GM19099 (cell line): ENCODE data around the gene AGER.
A peak's percentile ranks its signal among the peaks of the same experiment; 100 is the strongest.

Experiments
- POLR2A ChIP-seq: IDR thresholded peaks from 3 replicates; pipeline ENCODE4 v1.6.1; 2011; ENCODE audit warnings: low read depth; ENCODE audit not compliant: insufficient read length; ENCODE audit errors: extremely low read depth

AGER gene

GRCh38 chr6:32184084-32184640, at the start of gene AGER:
Gene AGER, minus strand, starts transcription at chr6:32184253. Its CDS starts 31 bp downstream, at chr6:32184222.
- TF ChIP-seq POLR2A: peak; percentile 18

GRCh38 chr6:32226434-32226833, 42.4 kb upstream of the AGER start:
- no peak for TF ChIP-seq POLR2A

GRCh38 chr6:32224696-32225095, 40.6 kb upstream of the AGER start:
- no peak for TF ChIP-seq POLR2A

GRCh38 chr6:32223258-32224235, 39.5 kb upstream of the AGER start, which contains the start of gene NOTCH4:
Gene NOTCH4, minus strand, starts transcription at chr6:32224067. Its CDS starts 139 bp downstream, at chr6:32223928.
- TF ChIP-seq POLR2A: no peak

GRCh38 chr6:32222333-32223230, 38.5 kb upstream of the AGER start:
- TF ChIP-seq POLR2A: no peak

GRCh38 chr6:32220021-32220420, 36.0 kb upstream of the AGER start:
- TF ChIP-seq POLR2A: no peak

- TF ChIP-seq POLR2A: no peak
These were observed 34.1 kb upstream of the AGER start for GRCh38 chr6:32218167-32218566.

- TF ChIP-seq POLR2A: no peak
These were observed 32.9 kb upstream of the AGER start for GRCh38 chr6:32216998-32217397.

GRCh38 chr6:32216285-32216684, 32.2 kb upstream of the AGER start:
- TF ChIP-seq POLR2A: no peak

- no peak for TF ChIP-seq POLR2A
These were observed 31.6 kb upstream of the AGER start for GRCh38 chr6:32215617-32216016.

GRCh38 chr6:32214126-32214525, 30.1 kb upstream of the AGER start:
- TF ChIP-seq POLR2A: no peak

GRCh38 chr6:32213649-32214048, 29.6 kb upstream of the AGER start:
- no peak for TF ChIP-seq POLR2A

- no peak for TF ChIP-seq POLR2A
These were observed 28.2 kb upstream of the AGER start for GRCh38 chr6:32212076-32212760.

GRCh38 chr6:32210191-32210601, 26.1 kb upstream of the AGER start:
- TF ChIP-seq POLR2A: no peak

- TF ChIP-seq POLR2A: no peak
These were observed 24.9 kb upstream of the AGER start for GRCh38 chr6:32208996-32209395.

- no peak for TF ChIP-seq POLR2A
These were observed 20.2 kb upstream of the AGER start for GRCh38 chr6:32204268-32204715.
